ENCODE results near the gene HECTD3.

GRCh38 chr1:44999232-44999631 lies 11.9 kb downstream of the HECTD3 start:
- TF ChIP-seq EZH2 (IDR thresholded peaks at IDR 0.05; ENCODE audit: borderline replicate concordance) (no peak), CTCF (IDR thresholded peaks at IDR 0.05; ENCODE audit: poor library complexity) (no peak)
